Stimulated activated naive B cell treated with anti-CD40 and anti-IgM and Interleukin-4, amounts not matched to agents 10 μg/mL and 1 μg/mL and 100 μg/mL, for 72 hours (primary cell): Measurements from ENCODE around the gene JARID2.

Source experiments
- ATAC-seq, 2 donors: fragments of 150-1000 bp; cut with Tn5 transposase; replicated peaks; 2 replicates each; pipeline ENCODE4 v1.10.0; 2021; ENCODE audit warnings: moderate library complexity in 1 of 2
- DNase-seq: peaks from one replicate; pipeline ENCODE4 v3.0.0; 2021
- H3K27ac Mint-ChIP-seq: one replicate; pipeline ENCODE4 v1.8.0; 2022; ENCODE audit warnings: mild to moderate bottlenecking, mixed read lengths
- H3K27me3 Mint-ChIP-seq, 2 donors: one replicate each; pipeline ENCODE4 v1.8.0; 2022; ENCODE audit warnings: mixed read lengths in 2 of 2
- H3K36me3 Mint-ChIP-seq, 2 donors: one replicate each; pipeline ENCODE4 v1.8.0; 2022; ENCODE audit warnings: mixed read lengths in 2 of 2, mild to moderate bottlenecking in 1 of 2
- H3K4me1 Mint-ChIP-seq, 2 donors: one replicate each; pipeline ENCODE4 v1.8.0; 2022; ENCODE audit warnings: mixed read lengths in 2 of 2, mild to moderate bottlenecking in 1 of 2
- H3K4me3 Mint-ChIP-seq, 2 donors: one replicate each; pipeline ENCODE4 v1.8.0; 2022; ENCODE audit warnings: mild to moderate bottlenecking in 2 of 2, mixed read lengths in 2 of 2, moderate library complexity in 1 of 2
- H3K9me3 Mint-ChIP-seq, 2 donors: one replicate each; pipeline ENCODE4 v1.8.0; 2022; ENCODE audit warnings: mixed read lengths in 2 of 2, mild to moderate bottlenecking in 1 of 2

The JARID2 gene

GRCh38 chr6:15490242-15491100 lies 244.6 kb downstream of the JARID2 start:
- Mint-ChIP-seq H3K27me3 (no peaks in the 10 kb centered on the region), H3K9me3 (no peaks in the 10 kb centered on the region), H3K4me3 (no peak overlapping the region), H3K36me3 (peaks cover 41 to 69% of the 10 kb centered on the region in 2 donors), H3K27ac (peak overlapping the region; percentile 85), H3K4me1 (peaks cover 46 to 61% of the 10 kb centered on the region in 2 donors)
- ATAC-seq (peak; percentile 74 to 87), DNase-seq (peak; percentile 17)

GRCh38 chr6:15491255-15491985 lies 245.6 kb downstream of the JARID2 start:
- peak overlapping the region; percentile 90 for H3K27ac Mint-ChIP-seq
- peak; percentile 58 for DNase-seq
- no peaks in the 10 kb centered on the region for H3K9me3 Mint-ChIP-seq
- ATAC-seq = peak; percentile 67 to 75
- peaks cover 37 to 51% of the 10 kb centered on the region in 2 donors for H3K4me1 Mint-ChIP-seq
- no peaks in the 10 kb centered on the region for H3K27me3 Mint-ChIP-seq
- H3K36me3 Mint-ChIP-seq = peaks cover 48 to 78% of the 10 kb centered on the region in 2 donors
- peak overlapping the region in 1 of 2 donors; percentile 10 for H3K4me3 Mint-ChIP-seq

GRCh38 chr6:15491986-15492269 lies 246.1 kb downstream of the JARID2 start:
- H3K4me3 Mint-ChIP-seq = no peak overlapping the region
- no peaks in the 10 kb centered on the region for H3K27me3 Mint-ChIP-seq

GRCh38 chr6:15493437-15494168 lies 247.7 kb downstream of the JARID2 start:
- H3K9me3 Mint-ChIP-seq = no peaks in the 10 kb centered on the region
- peak overlapping the region; percentile 9 for H3K27ac Mint-ChIP-seq
- ATAC-seq (no peak), DNase-seq (no peak)
- H3K4me3 Mint-ChIP-seq = no peak overlapping the region
- peaks cover 42 to 72% of the 10 kb centered on the region in 2 donors for H3K36me3 Mint-ChIP-seq
- peaks cover 34 to 43% of the 10 kb centered on the region in 2 donors for H3K4me1 Mint-ChIP-seq
- no peaks in the 10 kb centered on the region for H3K27me3 Mint-ChIP-seq

More at GRCh38 chr6:15491986-15492269, 246.1 kb downstream of the JARID2 start:
- peak overlapping the region; percentile 69 for H3K27ac Mint-ChIP-seq
- no peaks in the 10 kb centered on the region for H3K9me3 Mint-ChIP-seq
- peaks cover 45 to 75% of the 10 kb centered on the region in 2 donors for H3K36me3 Mint-ChIP-seq
- no peak for ATAC-seq
- H3K4me1 Mint-ChIP-seq = peaks cover 36 to 46% of the 10 kb centered on the region in 2 donors
- DNase-seq = no peak

GRCh38 chr6:15495375-15495901 lies 249.6 kb downstream of the JARID2 start:
- Mint-ChIP-seq H3K36me3 (peaks cover 35 to 72% of the 10 kb centered on the region in 2 donors), H3K4me1 (peaks cover 22 to 36% of the 10 kb centered on the region in 2 donors), H3K27ac (peak overlapping the region; percentile 69), H3K9me3 (no peaks in the 10 kb centered on the region), H3K4me3 (no peak overlapping the region), H3K27me3 (no peaks in the 10 kb centered on the region)
- ATAC-seq = no peak
- no peak for DNase-seq

GRCh38 chr6:15496345-15497131 lies 250.7 kb downstream of the JARID2 start:
- no peak for ATAC-seq
- Mint-ChIP-seq H3K9me3 (no peaks in the 10 kb centered on the region), H3K4me3 (no peak overlapping the region), H3K27me3 (no peaks in the 10 kb centered on the region), H3K27ac (peak overlapping the region; percentile 69), H3K4me1 (peaks cover 20 to 37% of the 10 kb centered on the region in 2 donors), H3K36me3 (peaks cover 42 to 75% of the 10 kb centered on the region in 2 donors)
- DNase-seq = no peak

GRCh38 chr6:15498640-15499039 lies 252.8 kb downstream of the JARID2 start:
- Mint-ChIP-seq H3K4me3 (no peak overlapping the region), H3K27ac (peak overlapping the region; percentile 71), H3K4me1 (peaks cover 10 to 26% of the 10 kb centered on the region in 2 donors), H3K9me3 (no peaks in the 10 kb centered on the region), H3K36me3 (peaks cover 49 to 76% of the 10 kb centered on the region in 2 donors), H3K27me3 (no peaks in the 10 kb centered on the region)
- DNase-seq = no peak
- no peak for ATAC-seq

GRCh38 chr6:15499125-15499524 lies 253.3 kb downstream of the JARID2 start:
- Mint-ChIP-seq H3K27ac (peak overlapping the region; percentile 37), H3K9me3 (no peaks in the 10 kb centered on the region), H3K4me1 (peaks cover 10 to 26% of the 10 kb centered on the region in 2 donors), H3K36me3 (peaks cover 50 to 73% of the 10 kb centered on the region in 2 donors), H3K4me3 (no peak overlapping the region), H3K27me3 (no peaks in the 10 kb centered on the region)
- no peak for DNase-seq
- ATAC-seq = no peak

GRCh38 chr6:15499591-15499990 lies 253.7 kb downstream of the JARID2 start:
- peaks cover 10 to 26% of the 10 kb centered on the region in 2 donors for H3K4me1 Mint-ChIP-seq
- DNase-seq (no peak), ATAC-seq (no peak)
- peak overlapping the region; percentile 82 for H3K27ac Mint-ChIP-seq
- H3K9me3 Mint-ChIP-seq = no peaks in the 10 kb centered on the region
- H3K36me3 Mint-ChIP-seq = peaks cover 52 to 76% of the 10 kb centered on the region in 2 donors
- H3K27me3 Mint-ChIP-seq = no peaks in the 10 kb centered on the region
- H3K4me3 Mint-ChIP-seq = no peak overlapping the region

- DNase-seq = no peak
- H3K4me1 Mint-ChIP-seq = peaks cover 10 to 26% of the 10 kb centered on the region in 2 donors
- peak overlapping the region; percentile 82 for H3K27ac Mint-ChIP-seq
- H3K36me3 Mint-ChIP-seq = peaks cover 56 to 79% of the 10 kb centered on the region in 2 donors
- H3K9me3 Mint-ChIP-seq = no peaks in the 10 kb centered on the region
- H3K27me3 Mint-ChIP-seq = no peaks in the 10 kb centered on the region
- ATAC-seq = no peak
- no peak overlapping the region for H3K4me3 Mint-ChIP-seq
These were observed 254.3 kb downstream of the JARID2 start for GRCh38 chr6:15500078-15500740.

GRCh38 chr6:15500901-15501825 lies 255.3 kb downstream of the JARID2 start:
- Mint-ChIP-seq H3K9me3 (no peaks in the 10 kb centered on the region), H3K36me3 (peaks cover 51 to 75% of the 10 kb centered on the region in 2 donors), H3K4me3 (no peak overlapping the region), H3K27ac (peak overlapping the region; percentile 76), H3K4me1 (peaks cover 10 to 26% of the 10 kb centered on the region in 2 donors), H3K27me3 (no peaks in the 10 kb centered on the region)
- no peak for DNase-seq
- ATAC-seq = no peak

- peak overlapping the region; percentile 76 for H3K27ac Mint-ChIP-seq
- no peak overlapping the region for H3K4me3 Mint-ChIP-seq
- H3K9me3 Mint-ChIP-seq = no peaks in the 10 kb centered on the region
- peaks cover 53 to 79% of the 10 kb centered on the region in 2 donors for H3K36me3 Mint-ChIP-seq
- no peaks in the 10 kb centered on the region for H3K27me3 Mint-ChIP-seq
- DNase-seq (no peak), ATAC-seq (no peak)
- H3K4me1 Mint-ChIP-seq = peaks cover 10 to 26% of the 10 kb centered on the region in 2 donors
These were observed 256.1 kb downstream of the JARID2 start for GRCh38 chr6:15501826-15502445.
